ENCODE results near the gene PLB1.

The PLB1 gene

GRCh38 chr2:28586867-28587266 is 91.0 kb downstream of the PLB1 start:
- no peak for TF ChIP-seq CTCF (conservative IDR thresholded peaks at IDR 0.05)
- TF ChIP-seq ZFX (IDR thresholded peaks at IDR 0.05), result no peak
- no peak overlapping the region for H3K27ac ChIP-seq

- TF ChIP-seq ZFX (IDR thresholded peaks at IDR 0.05) (no peak), CTCF (conservative IDR thresholded peaks at IDR 0.05) (no peak)
- H3K27ac ChIP-seq, result no peak overlapping the region
Observed at GRCh38 chr2:28587526-28588291, 91.8 kb downstream of the PLB1 start.

- no peak overlapping the region for H3K27ac ChIP-seq
- TF ChIP-seq CTCF (conservative IDR thresholded peaks at IDR 0.05), result no peak
Observed at GRCh38 chr2:28588292-28588670, 92.4 kb downstream of the PLB1 start.

GRCh38 chr2:28589746-28590463 is 94.0 kb downstream of the PLB1 start:
- TF ChIP-seq CTCF (conservative IDR thresholded peaks at IDR 0.05) (no peak), ZFX (IDR thresholded peaks at IDR 0.05) (no peak)
- H3K27ac ChIP-seq, result no peak overlapping the region

GRCh38 chr2:28590496-28591301 is 94.8 kb downstream of the PLB1 start:
- no peak overlapping the region for H3K27ac ChIP-seq
- no peak for TF ChIP-seq CTCF (conservative IDR thresholded peaks at IDR 0.05)
- no peak for TF ChIP-seq ZFX (IDR thresholded peaks at IDR 0.05)

- TF ChIP-seq ZFX (IDR thresholded peaks at IDR 0.05), result no peak
- TF ChIP-seq CTCF (conservative IDR thresholded peaks at IDR 0.05), result no peak
- no peak overlapping the region for H3K27ac ChIP-seq
Observed at GRCh38 chr2:28591711-28592335, 96.0 kb downstream of the PLB1 start.
